HG02571 (cell line): ENCODE data around the gene CHST8.

ENCODE experiments used
- ATAC-seq: cut with Tn5 transposase; IDR thresholded peaks from one replicate; pipeline ENCODE4 v1.9.1; 2021; ENCODE audit warnings: mild to moderate bottlenecking, moderate library complexity; ENCODE audit not compliant: unreplicated experiment

Gene CHST8

GRCh38 chr19:33713194-33713593 lies 91.4 kb downstream of the CHST8 start:
- ATAC-seq: no peak

GRCh38 chr19:33714149-33714548 lies 92.4 kb downstream of the CHST8 start:
- no peak for ATAC-seq

- ATAC-seq: no peak
Measured at GRCh38 chr19:33715462-33715861, 93.7 kb downstream of the CHST8 start.

GRCh38 chr19:33717878-33718277 lies 96.1 kb downstream of the CHST8 start:
- no peak for ATAC-seq

DNA sequence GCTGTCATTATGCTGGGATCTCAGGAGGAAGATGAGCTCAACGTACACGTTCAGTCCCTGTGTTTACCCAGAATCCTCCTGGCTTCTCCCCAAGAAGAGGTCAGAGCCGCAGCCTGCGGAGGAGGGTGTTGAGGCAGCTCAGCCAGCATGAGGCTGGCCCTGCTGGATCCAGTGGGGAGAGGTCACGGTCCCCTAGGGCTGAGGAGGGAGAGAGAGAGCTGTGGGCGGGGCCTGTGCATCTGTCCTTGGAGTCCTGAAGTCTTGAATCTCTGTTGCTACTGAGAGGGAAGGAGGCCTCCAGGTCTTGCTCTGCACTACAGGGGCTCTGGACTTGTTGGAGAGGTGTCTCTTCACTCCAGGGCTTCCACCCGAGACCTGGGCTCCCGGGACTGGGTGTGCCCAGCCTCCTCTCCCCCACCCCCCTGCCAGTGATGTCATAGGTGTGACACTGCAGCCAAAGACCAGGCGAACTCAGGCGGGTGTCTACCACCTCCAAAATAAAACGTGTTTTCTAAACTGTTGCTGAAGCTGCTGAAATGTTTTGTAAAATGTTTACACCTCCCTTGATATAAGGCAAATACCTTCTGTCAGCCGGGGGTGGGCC lies 97.0 kb downstream of the CHST8 start:
- ATAC-seq: no peak

- ATAC-seq: no peak
Measured at GRCh38 chr19:33719366-33720154, 97.8 kb downstream of the CHST8 start.

DNA sequence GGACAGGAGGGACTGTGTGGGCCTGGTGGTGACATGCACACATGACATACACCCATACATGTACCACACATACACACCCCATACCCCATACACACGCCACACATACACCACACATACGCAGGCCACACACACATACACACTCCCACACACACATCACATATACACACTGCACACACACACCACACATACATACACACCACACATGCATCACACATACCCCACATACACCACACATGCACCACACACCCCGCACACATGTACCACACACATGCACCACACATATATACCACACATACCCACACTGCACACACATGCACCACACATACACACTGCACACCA lies 98.4 kb downstream of the CHST8 start:
- ATAC-seq: no peak

GRCh38 chr19:33720691-33721682 lies 99.2 kb downstream of the CHST8 start:
- ATAC-seq: no peak

DNA sequence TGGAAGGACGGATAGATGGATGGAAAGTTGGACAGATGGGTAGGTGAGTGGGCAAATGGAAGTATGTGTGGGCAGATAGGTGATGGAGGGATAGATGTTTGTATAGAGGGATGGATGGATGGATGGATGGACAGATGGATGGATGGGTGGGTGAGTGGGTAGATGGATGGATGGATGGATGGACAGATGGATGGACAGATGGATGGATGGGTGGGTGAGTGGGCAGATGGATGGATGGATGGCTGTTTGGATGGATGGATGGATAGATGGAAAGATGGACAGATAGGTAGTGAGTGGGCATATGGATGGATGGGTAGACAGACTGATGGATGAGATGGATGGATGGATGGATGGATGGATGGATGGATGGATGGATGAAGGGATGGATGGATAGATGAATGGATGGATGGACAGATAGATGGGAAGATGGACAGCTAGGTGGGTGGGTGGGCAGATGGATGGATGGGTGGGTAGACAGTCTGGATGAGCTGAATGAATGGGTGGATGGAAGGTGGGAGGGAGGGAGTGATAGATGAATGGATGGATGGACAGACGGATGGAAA lies 100.1 kb downstream of the CHST8 start:
- no peak for ATAC-seq

- no peak for ATAC-seq
Measured at GRCh38 chr19:33722456-33723239, 100.9 kb downstream of the CHST8 start.

DNA sequence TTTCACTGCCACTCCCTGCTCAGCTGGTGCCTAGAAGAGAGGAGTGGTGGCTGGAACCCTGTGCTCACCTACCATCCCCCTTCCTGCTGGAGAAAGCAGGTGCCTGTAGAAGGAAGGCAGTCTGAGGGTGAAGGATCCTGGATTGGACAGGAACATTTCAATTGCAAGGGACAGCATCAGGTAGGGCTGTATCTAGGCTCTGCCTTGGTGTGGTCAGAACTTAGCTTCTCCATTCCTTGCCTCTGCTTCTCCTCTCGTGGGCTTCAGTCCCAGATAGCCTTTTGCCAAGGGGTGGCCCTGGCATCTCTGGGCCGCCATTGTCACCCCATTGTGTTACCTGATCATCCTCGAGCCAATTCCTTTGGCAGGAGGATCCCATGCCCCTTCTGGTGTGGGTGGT lies 101.8 kb downstream of the CHST8 start:
- ATAC-seq: no peak

- no peak for ATAC-seq
Measured at GRCh38 chr19:33724021-33724720, 102.4 kb downstream of the CHST8 start.

DNA sequence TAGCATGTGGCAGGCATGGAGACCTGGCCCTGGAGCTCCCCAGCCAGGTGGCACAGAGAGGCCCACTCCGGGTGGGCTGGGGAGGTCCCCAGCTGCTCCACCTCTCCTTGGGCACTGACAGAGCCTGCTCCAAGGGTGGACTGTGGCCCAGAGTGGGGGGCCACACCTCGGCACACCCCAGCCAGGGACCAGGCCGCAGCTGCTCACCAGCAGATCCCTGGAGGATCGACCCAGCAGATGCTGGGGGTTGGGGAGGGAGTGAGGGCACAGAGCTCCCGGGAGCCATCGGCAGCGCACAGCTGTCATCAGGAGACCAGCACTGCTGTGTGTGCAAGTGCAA lies 102.9 kb downstream of the CHST8 start:
- ATAC-seq: no peak

GRCh38 chr19:33725567-33725966 lies 103.8 kb downstream of the CHST8 start:
- no peak for ATAC-seq

DNA sequence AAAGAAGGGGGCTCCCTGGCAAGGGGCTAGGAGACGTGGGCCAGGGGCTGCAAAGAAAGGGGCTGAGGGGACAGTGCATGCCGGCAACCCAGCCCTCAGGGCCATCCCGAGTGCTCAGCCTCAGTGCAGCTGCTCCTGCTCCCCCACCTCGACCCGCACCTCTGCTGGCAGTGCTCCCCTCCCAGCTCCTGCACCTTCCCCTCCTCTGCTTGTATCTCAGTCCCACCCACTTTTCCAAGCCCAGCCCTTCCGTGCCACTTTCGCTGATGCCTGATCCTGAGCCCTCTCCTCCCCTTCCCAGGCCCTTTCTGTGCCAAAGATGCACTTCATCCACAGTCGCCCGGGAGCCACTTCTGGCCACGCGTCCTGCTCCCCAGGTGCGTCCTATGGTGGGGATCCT lies 105.0 kb downstream of the CHST8 start:
- ATAC-seq: no peak

DNA sequence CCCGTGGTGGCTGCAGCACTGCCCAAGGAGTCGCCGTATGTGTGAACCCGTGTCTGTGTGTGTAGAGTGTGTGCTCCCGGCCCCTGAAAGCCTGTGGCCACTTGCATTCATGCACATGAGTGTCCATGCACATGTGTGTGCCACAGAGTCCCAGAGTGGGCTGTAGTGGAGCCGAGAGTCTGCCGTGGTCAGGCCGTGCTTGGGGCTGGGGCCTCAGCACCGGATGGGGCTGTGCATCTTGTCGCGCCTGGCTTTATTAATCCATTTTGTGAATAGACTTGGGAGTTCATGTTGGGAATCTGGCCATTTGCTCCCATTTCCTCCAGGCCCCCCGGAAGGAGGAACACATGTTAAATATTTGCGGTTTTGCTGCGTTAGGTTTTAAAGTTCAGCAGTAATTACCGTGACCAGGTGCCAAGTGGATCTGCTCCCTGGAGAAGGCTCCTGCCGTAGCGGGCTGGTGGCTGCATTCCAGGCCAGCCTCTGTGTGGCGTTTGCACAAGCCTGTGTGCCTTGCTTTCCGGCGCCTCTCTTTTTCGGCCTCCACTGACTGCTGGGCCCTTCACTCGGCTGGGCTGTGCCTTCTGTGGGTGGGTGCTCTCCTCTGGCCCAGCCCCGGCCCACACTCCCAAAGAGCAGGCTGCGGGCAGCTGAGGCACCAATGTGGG lies 105.7 kb downstream of the CHST8 start:
- ATAC-seq: no peak

DNA sequence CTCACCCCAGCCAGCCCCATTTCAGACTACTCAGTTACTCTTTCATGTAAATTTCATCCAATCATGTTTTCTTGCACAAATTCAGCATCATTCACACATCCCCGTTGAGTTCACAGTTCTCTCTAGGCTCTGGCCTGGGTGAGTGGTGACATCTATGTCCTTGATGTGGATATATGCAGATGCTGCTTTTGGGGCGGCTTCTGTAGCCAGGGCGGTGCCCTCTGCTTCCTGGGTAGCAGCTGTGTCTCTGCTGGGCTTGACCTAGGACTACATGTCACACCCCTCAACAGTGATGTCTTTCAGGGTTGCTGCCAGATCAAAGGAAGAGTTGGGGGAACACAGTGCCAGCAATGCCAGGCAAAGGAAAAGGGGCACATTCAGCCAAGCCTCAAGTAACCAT lies 106.4 kb downstream of the CHST8 start:
- ATAC-seq: no peak

- ATAC-seq: no peak
Measured at GRCh38 chr19:33730858-33731607, 109.3 kb downstream of the CHST8 start.

DNA sequence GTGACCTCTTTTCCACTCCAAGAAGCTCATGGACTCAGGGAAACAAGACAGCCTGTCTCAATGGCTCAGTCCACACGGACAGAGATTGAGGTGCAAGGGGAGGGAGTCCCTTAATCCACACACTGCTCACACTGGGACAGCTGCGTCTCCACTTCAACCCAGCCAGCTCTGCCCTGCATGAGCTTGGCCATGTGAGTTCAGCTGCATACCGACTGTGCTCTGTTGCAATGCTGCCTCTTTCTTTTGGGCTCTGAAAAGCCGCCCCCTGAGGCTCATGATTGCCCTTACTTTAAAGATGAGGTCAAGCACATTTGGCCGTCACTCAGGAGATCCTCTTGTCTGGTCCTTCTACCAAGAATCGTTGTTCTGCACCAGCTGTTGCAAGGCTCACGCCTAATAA lies 110.1 kb downstream of the CHST8 start:
- no peak for ATAC-seq
